GM19397 (cell line): Measurements from ENCODE around the gene SSU72.
"Not testable (repeated sequence)": the region's sequence is repeated elsewhere in the genome, so short reads cannot be mapped to it uniquely, and the experiment has no call there.

Experiments
- ATAC-seq: cut with Tn5 transposase; IDR thresholded peaks from one replicate; pipeline ENCODE4 v1.9.1; 2021; ENCODE audit warnings: mild to moderate bottlenecking, moderate library complexity; ENCODE audit not compliant: unreplicated experiment

Gene SSU72

DNA sequence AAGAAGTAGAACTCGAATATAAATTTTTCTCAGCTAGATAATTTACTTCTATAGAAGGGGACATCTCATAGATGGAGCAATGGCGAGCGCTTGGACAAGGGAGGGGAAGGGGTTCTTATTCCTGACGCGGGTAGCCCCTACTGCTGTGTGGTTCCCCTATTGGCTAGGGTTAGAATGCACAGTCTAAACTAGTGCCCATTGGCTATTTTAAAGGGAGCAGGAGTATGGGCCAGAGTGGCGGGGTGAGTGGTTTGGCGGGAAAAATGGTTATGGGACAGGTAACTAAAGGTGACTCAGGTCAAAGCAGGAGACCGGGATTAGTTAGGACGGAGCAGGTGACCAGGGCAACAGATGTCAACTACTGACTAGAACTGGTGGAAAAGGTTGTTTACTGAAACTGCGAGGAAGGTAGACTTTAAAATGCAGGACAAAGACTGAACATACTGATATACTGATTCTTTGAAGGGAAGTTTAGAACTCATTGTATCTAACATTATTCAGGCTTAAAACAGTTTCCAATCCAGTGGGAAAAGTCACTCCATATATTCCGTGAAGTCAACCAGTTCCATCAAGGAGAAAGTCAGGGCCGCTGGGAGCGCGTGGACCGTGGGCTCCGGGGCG lies 63.6 kb downstream of the SSU72 start:
- ATAC-seq = no peak

DNA sequence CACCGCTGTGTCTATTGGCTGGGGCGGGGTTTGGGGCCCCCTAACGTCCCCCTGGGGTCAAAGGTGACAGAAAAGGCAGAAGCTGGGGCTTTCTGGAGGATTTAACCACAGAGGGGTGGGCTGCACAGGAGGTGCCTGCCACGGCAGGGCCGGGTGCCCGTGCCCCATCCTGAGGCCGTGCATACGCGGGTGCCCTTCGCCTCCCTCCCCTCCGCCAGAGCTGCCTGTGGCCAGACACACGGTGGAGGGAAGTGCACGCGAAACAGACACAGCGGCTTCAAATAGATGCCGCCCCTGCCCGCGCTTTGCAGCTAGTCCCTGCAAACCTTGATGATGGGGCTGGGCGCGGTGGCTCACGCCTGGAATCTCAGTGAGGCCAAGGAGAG lies 65.2 kb downstream of the SSU72 start:
- ATAC-seq = not testable (repeated sequence)

DNA sequence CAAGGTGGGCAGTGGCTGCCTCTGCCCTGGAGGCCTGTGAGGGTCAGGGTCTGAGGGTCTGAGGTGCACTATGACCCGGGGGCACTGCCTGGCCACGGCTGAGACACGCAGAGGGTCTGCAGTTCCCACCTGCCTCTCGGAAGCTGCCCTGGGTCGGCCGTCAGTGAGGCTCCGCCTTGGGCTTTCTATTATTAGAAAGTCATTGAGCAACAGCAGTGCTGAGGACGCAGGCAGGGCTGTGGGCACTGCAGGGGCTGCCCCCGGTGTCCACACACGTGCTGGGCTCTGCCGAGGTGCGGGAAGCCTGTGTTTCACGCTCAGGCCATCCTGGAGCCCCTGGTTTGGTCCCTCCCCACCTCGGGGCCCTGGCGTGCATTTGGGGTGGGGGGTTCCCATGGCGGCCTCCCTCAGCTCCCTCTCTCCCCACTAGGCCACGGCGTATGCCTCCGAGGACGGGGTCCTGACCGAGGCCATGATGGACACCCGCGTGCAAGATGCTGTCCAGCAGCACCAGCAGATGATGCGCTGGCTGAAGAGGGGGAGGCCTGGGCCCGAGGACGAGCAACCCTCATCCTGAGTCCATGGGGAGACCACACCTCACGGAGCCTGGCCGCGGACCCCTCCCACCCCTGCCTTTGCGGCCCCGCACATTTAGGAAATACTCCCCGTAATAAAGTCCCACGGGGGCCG lies 65.7 kb downstream of the SSU72 start:
- not testable (repeated sequence) for ATAC-seq

DNA sequence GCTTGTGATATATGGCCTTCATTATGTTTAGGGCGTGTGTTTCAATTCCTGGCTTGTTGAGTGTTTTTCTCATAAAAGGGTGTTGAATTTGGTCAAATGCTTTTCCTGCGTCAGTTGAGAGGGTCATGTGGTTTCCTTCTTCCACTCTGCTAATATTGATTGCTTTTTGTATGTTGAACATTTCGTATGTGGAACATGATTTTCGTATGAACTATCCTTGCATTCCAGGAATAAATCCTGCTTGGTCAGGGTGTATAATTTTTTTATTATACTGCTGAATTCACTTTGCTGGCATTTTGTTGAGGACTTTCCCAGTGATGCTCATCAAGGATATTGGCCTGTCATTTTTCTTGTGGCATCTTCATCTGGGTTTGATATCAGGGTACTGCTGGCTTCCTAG lies 67.4 kb downstream of the SSU72 start:
- no peak for ATAC-seq

DNA sequence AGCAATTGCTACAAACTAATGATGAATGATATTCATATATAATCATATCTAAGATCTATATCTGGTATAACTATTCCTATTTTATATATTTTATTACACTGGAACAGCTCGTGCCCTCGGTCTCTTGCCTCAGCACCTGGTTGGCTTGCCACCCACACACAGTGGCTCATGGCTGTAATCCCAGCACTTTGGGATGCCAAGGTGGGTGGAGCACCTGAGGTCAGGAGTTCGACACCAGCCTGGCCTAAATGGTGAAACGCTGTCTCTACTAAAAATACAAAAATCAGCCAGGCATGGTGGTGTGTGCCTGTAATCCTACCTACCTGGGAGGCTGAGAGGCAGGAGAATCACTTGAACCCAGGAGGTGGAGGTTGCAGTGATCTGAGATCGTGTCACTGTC lies 68.9 kb downstream of the SSU72 start:
- not testable (repeated sequence) for ATAC-seq

DNA sequence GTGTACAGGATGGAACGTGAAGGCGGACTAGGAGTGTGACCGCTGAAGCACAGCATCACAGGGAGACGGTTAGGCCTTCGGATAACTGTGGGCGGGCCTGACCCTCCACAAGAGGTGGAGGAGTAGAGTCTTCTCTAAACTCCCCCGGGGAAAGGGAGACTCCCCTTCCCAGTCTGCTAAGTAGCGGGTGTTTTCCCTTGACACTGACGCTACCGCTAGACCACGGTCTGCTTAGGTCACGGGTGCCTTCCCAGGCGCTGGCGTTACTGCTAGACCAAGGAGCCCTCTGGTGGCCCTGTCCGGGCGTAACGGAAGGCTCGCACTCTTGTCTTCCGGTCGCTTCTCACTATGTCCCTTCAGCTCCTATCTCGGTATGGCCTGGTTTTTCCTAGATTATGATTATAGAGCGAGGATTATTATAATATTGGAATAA lies 69.3 kb downstream of the SSU72 start:
- ATAC-seq = not testable (repeated sequence)

DNA sequence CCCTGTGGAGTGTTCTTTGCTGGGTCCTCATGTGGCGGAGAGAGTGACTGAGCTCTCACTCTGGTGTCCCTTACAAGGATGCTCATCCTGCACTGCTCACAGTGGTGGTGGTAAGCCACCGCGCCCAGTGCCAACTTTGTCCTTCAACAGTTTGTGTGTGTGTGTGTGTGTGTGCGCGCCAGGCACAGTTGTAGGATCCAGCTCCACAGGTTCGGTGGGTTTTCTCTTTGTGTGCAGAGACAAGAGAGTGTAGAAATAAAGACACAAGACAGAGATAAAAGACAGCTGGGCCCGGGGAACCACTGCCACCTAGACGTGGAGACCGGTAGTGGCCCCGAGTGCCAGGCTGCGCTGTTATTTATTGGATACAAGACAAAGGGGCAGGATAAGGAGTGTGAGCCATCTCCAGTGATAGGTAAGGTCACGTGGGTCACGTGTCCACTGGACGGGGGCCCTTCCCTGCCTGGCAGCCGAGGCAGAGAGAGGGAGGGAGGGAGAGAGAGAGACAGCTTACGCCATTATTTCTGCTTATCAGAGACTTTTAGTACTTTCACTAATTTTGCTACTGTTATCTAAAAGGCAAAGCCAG lies 69.8 kb downstream of the SSU72 start:
- not testable (repeated sequence) for ATAC-seq

DNA sequence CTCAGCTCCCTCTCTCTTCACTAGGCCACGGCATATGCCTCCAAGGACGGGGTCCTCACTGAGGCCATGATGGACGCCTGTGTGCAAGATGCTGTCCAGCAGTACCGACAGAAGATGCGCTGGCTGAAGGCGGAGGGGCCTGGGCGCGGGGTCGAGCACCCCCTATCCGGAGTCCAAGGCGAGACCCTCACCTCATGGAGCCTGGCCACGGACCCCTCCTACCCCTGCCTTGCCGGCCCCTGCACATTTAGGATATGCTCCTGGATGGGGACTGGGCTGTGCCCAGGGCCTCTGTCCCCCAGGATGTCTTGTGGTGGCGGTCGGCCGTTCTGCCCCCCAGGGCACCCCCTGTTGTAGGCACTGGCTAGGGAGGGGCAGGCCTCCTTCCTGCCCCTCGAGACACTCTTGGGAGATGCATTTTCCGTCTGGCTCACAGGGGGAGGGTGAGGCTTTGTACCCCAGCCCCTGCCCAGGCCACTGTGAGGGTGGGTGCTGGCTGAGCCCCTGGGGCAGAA lies 79.1 kb downstream of the SSU72 start:
- ATAC-seq = not testable (repeated sequence)

DNA sequence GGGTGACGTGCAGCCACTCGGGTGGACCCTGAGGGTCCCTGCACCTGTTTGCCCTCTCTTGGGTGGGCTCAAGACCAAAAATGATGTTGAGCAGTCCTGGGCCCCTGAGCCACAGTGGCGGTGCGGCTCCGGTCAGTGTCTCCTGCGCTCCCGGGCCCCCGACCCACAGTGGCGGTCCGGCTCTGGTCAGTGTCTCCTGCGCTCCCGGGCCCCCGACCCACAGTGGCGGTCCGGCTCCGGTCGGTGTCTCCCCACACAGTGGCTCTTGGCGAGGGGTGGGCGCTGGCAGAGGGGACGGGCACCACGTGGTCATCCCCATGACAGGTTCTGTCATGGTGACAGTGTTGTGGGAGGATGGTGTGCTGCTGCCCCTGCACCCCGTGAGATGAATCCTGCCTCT lies 80.4 kb downstream of the SSU72 start:
- not testable (repeated sequence) for ATAC-seq
